Psoas muscle (tissue), 8 donors: ENCODE results near the gene GRIP2. TPM values are rescaled to one million over a fixed set of nuclear protein-coding genes. Genes with fewer than 3 reads are reported as not detected.

ENCODE experiments used
- ATAC-seq, 4 donors: fragments of 200-7000 bp; cut with Tn5 transposase; one replicate each; pipeline ENCODE4 v1.9.1; 2020; ENCODE audit warnings: moderate library complexity in 3 of 4, mild to moderate bottlenecking in 2 of 4
- DNase-seq, 2 donors: peaks; one replicate each; pipeline ENCODE4 v3.0.0-alpha.2; 2020
- H3K27ac ChIP-seq: fragments of 200-600 bp; one replicate; pipeline ENCODE4 v1.8.0; 2022
- H3K27me3 ChIP-seq, 3 donors: fragments of 200-600 bp in 1 of 3; one replicate each; pipeline versions ENCODE4 v1.6.1 to v1.8.0; 2013 to 2022; ENCODE audit warnings: low read length in 2 of 3, mild to moderate bottlenecking in 2 of 3, moderate library complexity in 1 of 3; ENCODE audit not compliant: insufficient read depth in 3 of 3
- H3K36me3 ChIP-seq, 2 donors: fragments of 200-600 bp in 1 of 2; one replicate each; pipeline versions ENCODE4 v1.6.1 to v1.8.0; 2013 to 2022; ENCODE audit warnings: low read depth in 1 of 2, mild to moderate bottlenecking in 1 of 2, moderate library complexity in 1 of 2; ENCODE audit not compliant: insufficient read depth in 1 of 2
- H3K4me1 ChIP-seq: fragments of 200-600 bp; one replicate; pipeline ENCODE4 v1.8.0; 2022
- H3K4me3 ChIP-seq: fragments of 200-600 bp; one replicate; pipeline ENCODE4 v1.8.0; 2022; ENCODE audit warnings: mild to moderate bottlenecking
- H3K9me3 ChIP-seq: fragments of 200-600 bp; one replicate; pipeline ENCODE4 v1.8.0; 2022
- CTCF ChIP-seq: fragments of 200-600 bp; IDR thresholded peaks from one replicate; pipeline ENCODE4 v1.8.0; 2022; ENCODE audit warnings: antibody characterized with exemption
- WGBS, 3 donors: extraction: QIAGEN DNeasy Blood & Tissue Kit; methylation state at CpG; one replicate each; pipeline versions ENCODE4 v1.1.6 to v1.1.7; 2013; 5-methylcytosine and 5-hydroxymethylcytosine counted together
- intact Hi-C, 2 donors: fragments of 100-400 bp; cut with DNase I; formaldehyde crosslinking; loops; one replicate each; pipeline versions ENCODE4 v1.11.0 to v1.14.2; 2022
- polyA plus RNA-seq, 3 donors: library from polyadenylated mRNA; stranded (reverse); fragments of 200-250 nt; gene quantifications; one replicate each; pipeline ENCODE4 v1.2.3, GENCODE V29; 2013
- total RNA-seq, 4 donors: library from RNA; stranded (reverse); fragmentation: NEBNext Ultra II Directional in 2 of 4; extraction: Animal tissue kit (Norgen Biotek cat#: 25700) in 2 of 4; gene quantifications; one replicate each; pipeline versions ENCODE4 v1.2.1 to v1.2.4, GENCODE V29; 2021 to 2023
- donor health status: healthy with polysubstance abuse.
- donor health status: DM: no; HTN: no; CAD: no; lungs with moderate emphysema.
- donor health status: Bipolar disorder and iron deficiency.
- donor health status: healthy.
- donor health status: DM: yes; HTN: yes; CAD: no.
- donor health status: DM: no; HTN: no; CAD: no.
- donor health status: DM: no; HTN: no; CAD: no.
- donor health status: DM: yes; HTN: yes; CAD: no.

The GRIP2 gene
- total and polyA plus RNA-seq, 7 donors, result 2.2 to 37.4 (median 24.9) TPM

GRCh38 chr3:14552717-14553116 lies 12.6 kb upstream of the GRIP2 start:
- no peaks in the 10 kb centered on the region for H3K36me3 ChIP-seq
- ATAC-seq (no peak), DNase-seq (no peak)
- H3K9me3 ChIP-seq, result no peaks in the 10 kb centered on the region
- H3K27ac ChIP-seq, result no peak overlapping the region
- no peak overlapping the region for H3K4me3 ChIP-seq
- H3K27me3 ChIP-seq, result no peaks in the 10 kb centered on the region
- WGBS, 3 donors, result 95 to 98% (median 97%) methylated on average over 4 of the region's 4 CpGs
- H3K4me1 ChIP-seq, result peaks cover 8% of the 10 kb centered on the region
- intact Hi-C loops, result no loop called here
- TF ChIP-seq CTCF, result no peak

GRCh38 chr3:14552041-14552648 lies 12.0 kb upstream of the GRIP2 start:
- Histone ChIP-seq H3K9me3 (no peaks in the 10 kb centered on the region), H3K27me3 (no peaks in the 10 kb centered on the region), H3K27ac (no peak overlapping the region), H3K36me3 (no peaks in the 10 kb centered on the region), H3K4me1 (peaks cover 8% of the 10 kb centered on the region), H3K4me3 (no peak overlapping the region)
- 76 to 91% (median 90%) methylated on average over 8 of the region's 8 CpGs for WGBS, 3 donors
- ATAC-seq, result no peak
- peak in 1 of 2 donors; percentile 23 for DNase-seq
- TF ChIP-seq CTCF, result no peak
- intact Hi-C loops, result no loop called here

- H3K9me3 ChIP-seq, result no peaks in the 10 kb centered on the region
- 51 to 59% (median 54%) methylated on average over 23 to 24 of the region's 24 CpGs for WGBS, 3 donors
- peaks cover 8% of the 10 kb centered on the region for H3K4me1 ChIP-seq
- H3K27ac ChIP-seq, result no peak overlapping the region
- ATAC-seq (peak in 1 of 4 donors; percentile 14), DNase-seq (peak in 1 of 2 donors; percentile 58)
- no peak overlapping the region for H3K4me3 ChIP-seq
- intact Hi-C loops, result no loop called here
- no peaks in the 10 kb centered on the region for H3K36me3 ChIP-seq
- no peak for TF ChIP-seq CTCF
- H3K27me3 ChIP-seq, result no peaks in the 10 kb centered on the region
These were observed 10.8 kb upstream of the GRIP2 start for GRCh38 chr3:14550651-14551611.

- TF ChIP-seq CTCF, result no peak
- Histone ChIP-seq H3K27ac (no peak overlapping the region), H3K36me3 (no peaks in the 10 kb centered on the region), H3K27me3 (no peaks in the 10 kb centered on the region), H3K4me1 (peaks cover 4% of the 10 kb centered on the region), H3K4me3 (no peak overlapping the region), H3K9me3 (no peaks in the 10 kb centered on the region)
- 93 to 94% (median 93%) methylated on average over 6 of the region's 6 CpGs for WGBS, 3 donors
- DNase-seq, result peak in 1 of 2 donors; percentile 14
- intact Hi-C loops, result no loop called here
- ATAC-seq, result no peak
These were observed 10.0 kb upstream of the GRIP2 start for GRCh38 chr3:14550181-14550580.
